ENCODE measurements around the gene MTHFS. TPM values are rescaled to one million over a fixed set of nuclear protein-coding genes. Genes with fewer than 3 reads are reported as not detected.
"Not testable (repeated sequence)": the region's sequence is repeated elsewhere in the genome, so short reads cannot be mapped to it uniquely, and the experiment has no call there.

The MTHFS gene
- total and polyA plus RNA-seq, 2 donors (not counting 3 experiments of a cell fraction or from before 2014, with no cell fraction given) = 9.3 to 15.7 TPM

DNA sequence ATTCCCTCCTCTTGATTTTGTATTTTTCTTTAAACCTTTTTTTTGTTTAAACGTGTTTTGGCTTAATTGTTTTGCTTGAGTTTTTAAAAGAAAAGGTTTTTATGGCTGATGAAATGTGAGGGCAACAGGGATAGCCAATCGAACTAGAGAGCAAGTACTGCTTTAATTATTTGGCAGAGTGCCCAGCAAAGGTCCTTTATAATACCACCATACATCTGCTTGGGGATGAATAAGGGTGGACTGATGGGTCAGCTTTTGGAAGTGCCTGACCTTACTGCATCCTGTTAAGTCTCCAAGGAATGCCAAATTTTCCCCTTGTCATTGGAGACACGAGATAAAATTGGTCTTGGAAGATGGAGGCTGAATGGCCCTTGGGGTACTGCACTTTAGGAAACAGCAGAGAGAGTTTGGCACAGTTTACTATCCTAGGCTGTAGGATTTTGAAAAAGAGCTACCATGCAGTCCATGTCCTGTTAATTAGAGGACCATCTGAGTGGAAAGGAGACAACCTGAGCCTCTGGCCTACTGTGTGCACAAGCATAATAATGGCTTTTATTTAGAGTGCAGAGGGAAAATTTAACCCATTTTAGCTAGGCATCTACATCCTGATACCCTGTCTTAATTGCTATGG lies 19.8 kb upstream of the MTHFS start:
- ChIA-PET CTCF (interaction anchor here (1.3 kb wide), 1 partner anchor 63 kb away, joined by 4 read pairs; no protein-coding TSS in a partner anchor), POLR2A (no interaction called here)
- Histone ChIP-seq H3K27ac (ENCODE audit: insufficient read depth, low read depth, low read length) (no peak overlapping the region), H3K9me3 (replicated peaks; ENCODE audit: control insufficient read depth, insufficient read depth, low read length) (no peaks in the 10 kb centered on the region), H4K20me1 (replicated peaks; ENCODE audit: control insufficient read depth, extremely low read depth, insufficient read depth, low read length) (no peaks in the 10 kb centered on the region), H2AFZ (ENCODE audit: low read depth, low read length) (no peak overlapping the region), H3K4me3 (replicated peaks in 1 of 3; ENCODE audit: insufficient read depth in 1 of 3, low read depth in 1 of 3, low read length in 3 of 3) (no peak overlapping the region), H3K4me2 (ENCODE audit: insufficient read depth, low read length) (no peak overlapping the region), H3K9ac (replicated peaks; ENCODE audit: extremely low read depth, insufficient read depth, low read length) (no peak overlapping the region), H3K79me2 (ENCODE audit: control insufficient read depth, insufficient read depth, low read length) (peaks cover 4% of the 10 kb centered on the region), H3K4me1 (ENCODE audit: control insufficient read depth, extremely low read depth, insufficient read depth, low read length) (no peaks in the 10 kb centered on the region), H3K36me3 (ENCODE audit: control insufficient read depth in 2 of 2, extremely low read depth in 1 of 2, insufficient read depth in 2 of 2, low read length in 2 of 2) (no peaks in the 10 kb centered on the region), H3K9me1 (replicated peaks; ENCODE audit: control insufficient read depth, extremely low read depth, insufficient read depth, low read length) (no peaks in the 10 kb centered on the region), H3K27me3 (ENCODE audit: control insufficient read depth in 2 of 2, insufficient read depth in 2 of 2, low read length in 2 of 2) (no peaks in the 10 kb centered on the region)
- TF ChIP-seq POLR2AphosphoS5 (IDR thresholded peaks at IDR 0.05; ENCODE audit: insufficient read depth, low read depth, low read length) = no peak
- TF ChIP-seq FOS (IDR thresholded peaks at IDR 0.05; ENCODE audit: borderline replicate concordance, insufficient read depth, low read length) = no peak
- no peak for TF ChIP-seq MYC (IDR thresholded peaks at IDR 0.05; ENCODE audit: low read depth, low read length)
- TF ChIP-seq, protein P1, sequence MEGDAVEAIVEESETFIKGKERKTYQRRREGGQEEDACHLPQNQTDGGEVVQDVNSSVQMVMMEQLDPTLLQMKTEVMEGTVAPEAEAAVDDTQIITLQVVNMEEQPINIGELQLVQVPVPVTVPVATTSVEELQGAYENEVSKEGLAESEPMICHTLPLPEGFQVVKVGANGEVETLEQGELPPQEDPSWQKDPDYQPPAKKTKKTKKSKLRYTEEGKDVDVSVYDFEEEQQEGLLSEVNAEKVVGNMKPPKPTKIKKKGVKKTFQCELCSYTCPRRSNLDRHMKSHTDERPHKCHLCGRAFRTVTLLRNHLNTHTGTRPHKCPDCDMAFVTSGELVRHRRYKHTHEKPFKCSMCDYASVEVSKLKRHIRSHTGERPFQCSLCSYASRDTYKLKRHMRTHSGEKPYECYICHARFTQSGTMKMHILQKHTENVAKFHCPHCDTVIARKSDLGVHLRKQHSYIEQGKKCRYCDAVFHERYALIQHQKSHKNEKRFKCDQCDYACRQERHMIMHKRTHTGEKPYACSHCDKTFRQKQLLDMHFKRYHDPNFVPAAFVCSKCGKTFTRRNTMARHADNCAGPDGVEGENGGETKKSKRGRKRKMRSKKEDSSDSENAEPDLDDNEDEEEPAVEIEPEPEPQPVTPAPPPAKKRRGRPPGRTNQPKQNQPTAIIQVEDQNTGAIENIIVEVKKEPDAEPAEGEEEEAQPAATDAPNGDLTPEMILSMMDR (IDR thresholded peaks at IDR 0.05; ENCODE audit: extremely low read depth in 1 of 2, insufficient read depth in 1 of 2, low read depth in 1 of 2, low read length in 2 of 2) = no peak
- no peak for TF ChIP-seq EZH2 (IDR thresholded peaks at IDR 0.05; ENCODE audit: borderline replicate concordance, low read depth, low read length, severe bottlenecking)
- no peak for TF ChIP-seq JUN (IDR thresholded peaks at IDR 0.05; ENCODE audit: borderline replicate concordance, insufficient read depth, insufficient read length, low read depth)
- TF ChIP-seq, protein P2, sequence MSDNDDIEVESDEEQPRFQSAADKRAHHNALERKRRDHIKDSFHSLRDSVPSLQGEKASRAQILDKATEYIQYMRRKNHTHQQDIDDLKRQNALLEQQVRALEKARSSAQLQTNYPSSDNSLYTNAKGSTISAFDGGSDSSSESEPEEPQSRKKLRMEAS (IDR thresholded peaks at IDR 0.05; ENCODE audit: insufficient read depth, insufficient read length) = no peak
- no peak for TF ChIP-seq GATA2 (IDR thresholded peaks at IDR 0.05; ENCODE audit: insufficient read depth, insufficient read length, low read depth, low read length)
- TF ChIP-seq POLR2A (IDR thresholded peaks at IDR 0.05; ENCODE audit: low read depth, low read length) = no peak
- DNase-seq (ENCODE audit: low read depth, low spot score) (no peak), FAIRE-seq (no peak)
- dilution Hi-C loops (cut with MboI; ENCODE audit: extremely low pct_ligation_motif_present, low sequenced_read_pairs) = no loop called here
- intact Hi-C loops (cut with micrococcal nuclease) = no loop called here
- BruUV-seq (replicated peaks) = no TSS peak

DNA sequence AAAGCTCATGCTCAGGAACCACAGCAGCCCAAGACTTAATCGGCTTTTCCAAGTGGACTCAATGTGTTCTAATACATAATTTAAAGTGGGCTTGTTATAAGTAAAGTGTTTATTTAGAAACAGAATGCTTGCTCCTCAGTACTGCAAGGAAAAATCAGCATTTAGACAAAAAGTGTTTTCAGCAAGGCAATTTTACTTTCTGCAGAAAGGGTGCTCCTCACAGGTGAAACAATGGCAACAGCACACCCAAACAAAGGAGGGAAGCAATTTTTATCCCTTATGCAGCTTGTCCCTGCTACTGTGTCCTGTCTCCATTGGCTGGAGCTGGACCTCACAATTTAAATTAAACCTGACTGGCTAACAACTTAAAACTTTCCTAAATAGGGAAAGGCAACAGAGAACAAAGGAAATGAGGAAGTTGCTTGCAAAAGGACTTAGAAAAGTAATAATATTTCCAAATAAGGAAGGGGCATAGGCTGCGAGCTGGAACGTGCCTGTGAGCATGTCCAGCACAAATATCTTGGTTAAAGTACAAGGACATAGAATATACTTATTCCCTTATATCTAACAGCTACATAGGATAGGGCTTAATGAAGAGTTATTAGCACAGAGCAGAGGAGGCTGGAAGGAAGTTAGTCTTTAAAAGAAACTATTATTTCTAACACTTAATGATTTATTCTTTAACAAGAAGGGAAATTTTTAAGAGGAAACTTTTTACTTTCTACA lies 19.1 kb upstream of the MTHFS start:
- intact Hi-C loops (cut with micrococcal nuclease) = not testable (repeated sequence)

More for the DNA sequence above, 19.1 kb upstream of the MTHFS start:
- H3K9me3 ChIP-seq (replicated peaks; ENCODE audit: control insufficient read depth, insufficient read depth, low read length); DNase-seq (ENCODE audit: low read depth, low spot score); FAIRE-seq; BruUV-seq (replicated peaks); H3K9me1 ChIP-seq (replicated peaks; ENCODE audit: control insufficient read depth, extremely low read depth, insufficient read depth, low read length); dilution Hi-C loops (cut with MboI; ENCODE audit: extremely low pct_ligation_motif_present, low sequenced_read_pairs); H4K20me1 ChIP-seq (replicated peaks; ENCODE audit: control insufficient read depth, extremely low read depth, insufficient read depth, low read length); H3K4me2 ChIP-seq (ENCODE audit: insufficient read depth, low read length); H3K4me1 ChIP-seq (ENCODE audit: control insufficient read depth, extremely low read depth, insufficient read depth, low read length); H3K9ac ChIP-seq (replicated peaks; ENCODE audit: extremely low read depth, insufficient read depth, low read length); POLR2A ChIA-PET; H3K36me3 ChIP-seq (ENCODE audit: control insufficient read depth in 2 of 2, extremely low read depth in 1 of 2, insufficient read depth in 2 of 2, low read length in 2 of 2); H2AFZ ChIP-seq (ENCODE audit: low read depth, low read length); H3K27me3 ChIP-seq (ENCODE audit: control insufficient read depth in 2 of 2, insufficient read depth in 2 of 2, low read length in 2 of 2); H3K4me3 ChIP-seq (replicated peaks in 1 of 3; ENCODE audit: insufficient read depth in 1 of 3, low read depth in 1 of 3, low read length in 3 of 3); CTCF ChIA-PET; H3K27ac ChIP-seq (ENCODE audit: insufficient read depth, low read depth, low read length); H3K79me2 ChIP-seq (ENCODE audit: control insufficient read depth, insufficient read depth, low read length): not testable (repeated sequence)

Data from endothelial cell of umbilical vein (primary cell).